ENCODE measurements around the gene SPACA1. TPM values are rescaled to one million over a fixed set of nuclear protein-coding genes. Genes with fewer than 3 reads are reported as not detected.

SPACA1 gene
- total and polyA plus RNA-seq, 7 donors = not detected

GRCh38 chr6:88074791-88075190 is 27.1 kb downstream of the SPACA1 start:
- no peak for TF ChIP-seq EP300 (IDR thresholded peaks at IDR 0.05)
- TF ChIP-seq POLR2AphosphoS5 (IDR thresholded peaks at IDR 0.05) = no peak
- TF ChIP-seq, protein P1, sequence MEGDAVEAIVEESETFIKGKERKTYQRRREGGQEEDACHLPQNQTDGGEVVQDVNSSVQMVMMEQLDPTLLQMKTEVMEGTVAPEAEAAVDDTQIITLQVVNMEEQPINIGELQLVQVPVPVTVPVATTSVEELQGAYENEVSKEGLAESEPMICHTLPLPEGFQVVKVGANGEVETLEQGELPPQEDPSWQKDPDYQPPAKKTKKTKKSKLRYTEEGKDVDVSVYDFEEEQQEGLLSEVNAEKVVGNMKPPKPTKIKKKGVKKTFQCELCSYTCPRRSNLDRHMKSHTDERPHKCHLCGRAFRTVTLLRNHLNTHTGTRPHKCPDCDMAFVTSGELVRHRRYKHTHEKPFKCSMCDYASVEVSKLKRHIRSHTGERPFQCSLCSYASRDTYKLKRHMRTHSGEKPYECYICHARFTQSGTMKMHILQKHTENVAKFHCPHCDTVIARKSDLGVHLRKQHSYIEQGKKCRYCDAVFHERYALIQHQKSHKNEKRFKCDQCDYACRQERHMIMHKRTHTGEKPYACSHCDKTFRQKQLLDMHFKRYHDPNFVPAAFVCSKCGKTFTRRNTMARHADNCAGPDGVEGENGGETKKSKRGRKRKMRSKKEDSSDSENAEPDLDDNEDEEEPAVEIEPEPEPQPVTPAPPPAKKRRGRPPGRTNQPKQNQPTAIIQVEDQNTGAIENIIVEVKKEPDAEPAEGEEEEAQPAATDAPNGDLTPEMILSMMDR (IDR thresholded peaks at IDR 0.05) = no peak
- TF ChIP-seq POLR2A (IDR thresholded peaks at IDR 0.05) = no peak
- Histone ChIP-seq H3K27ac (no peak overlapping the region), H3K36me3 (no peaks in the 10 kb centered on the region), H3K4me3 (no peak overlapping the region), H3K27me3 (no peaks in the 10 kb centered on the region), H3K9me3 (no peaks in the 10 kb centered on the region), H3K4me1 (no peaks in the 10 kb centered on the region)
- intact Hi-C loops (cut with DNase I) = no loop called here
- no peak for DNase-seq
- WGBS, 2 donors = 96 to 98% methylated on average over 1 of the region's 1 CpG

GRCh38 chr6:88077305-88077704 is 29.7 kb downstream of the SPACA1 start:
- intact Hi-C loops (cut with DNase I) = no loop called here
- Histone ChIP-seq H3K36me3 (no peaks in the 10 kb centered on the region), H3K9me3 (no peaks in the 10 kb centered on the region), H3K4me1 (no peaks in the 10 kb centered on the region), H3K4me3 (no peak overlapping the region), H3K27me3 (no peaks in the 10 kb centered on the region), H3K27ac (no peak overlapping the region)
- WGBS, 2 donors = 75 to 87% methylated on average over 3 of the region's 3 CpGs
- no peak for TF ChIP-seq POLR2AphosphoS5 (IDR thresholded peaks at IDR 0.05)
- TF ChIP-seq, protein P1 (IDR thresholded peaks at IDR 0.05) = no peak
- no peak for TF ChIP-seq EP300 (IDR thresholded peaks at IDR 0.05)
- TF ChIP-seq POLR2A (IDR thresholded peaks at IDR 0.05) = no peak
- DNase-seq = no peak

DNA sequence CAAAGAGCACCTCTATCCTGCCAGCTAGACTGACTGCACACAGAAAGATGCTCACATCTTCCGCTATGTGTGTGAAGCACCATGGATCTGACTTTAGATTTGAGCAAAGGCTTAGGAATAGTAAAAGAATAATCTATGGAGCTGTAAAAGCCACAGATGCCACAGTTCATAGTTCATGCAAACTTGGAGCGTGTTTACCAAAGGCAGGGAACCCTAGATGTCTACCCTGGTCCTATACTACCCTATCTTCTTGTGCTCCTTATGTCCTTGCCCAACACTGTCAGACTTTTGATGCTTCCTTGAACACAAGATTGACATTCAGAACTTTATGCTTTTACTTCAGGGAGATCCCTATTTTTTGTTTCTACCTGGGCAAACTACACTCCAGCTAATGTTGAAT is 39.2 kb downstream of the SPACA1 start:
- 29 to 77% methylated on average over 2 of the region's 2 CpGs for WGBS, 2 donors
- H3K4me3 ChIP-seq = no peak overlapping the region
- H3K9me3 ChIP-seq = no peaks in the 10 kb centered on the region
- H3K36me3 ChIP-seq = no peaks in the 10 kb centered on the region
- no peaks in the 10 kb centered on the region for H3K4me1 ChIP-seq
- no peaks in the 10 kb centered on the region for H3K27me3 ChIP-seq
- H3K27ac ChIP-seq = no peak overlapping the region
- intact Hi-C loops (cut with DNase I) = no loop called here
- TF ChIP-seq, protein P1 (IDR thresholded peaks at IDR 0.05) = no peak
- no peak for TF ChIP-seq POLR2AphosphoS5 (IDR thresholded peaks at IDR 0.05)
- TF ChIP-seq POLR2A (IDR thresholded peaks at IDR 0.05) = no peak
- TF ChIP-seq EP300 (IDR thresholded peaks at IDR 0.05) = no peak
- DNase-seq = no peak

GRCh38 chr6:88089708-88090107 is 42.1 kb downstream of the SPACA1 start:
- Histone ChIP-seq H3K4me1 (no peaks in the 10 kb centered on the region), H3K27ac (no peak overlapping the region), H3K36me3 (no peaks in the 10 kb centered on the region), H3K27me3 (no peaks in the 10 kb centered on the region), H3K4me3 (no peak overlapping the region), H3K9me3 (no peaks in the 10 kb centered on the region)
- TF ChIP-seq, protein P1 (IDR thresholded peaks at IDR 0.05) = no peak
- TF ChIP-seq POLR2A (IDR thresholded peaks at IDR 0.05) (no peak), POLR2AphosphoS5 (IDR thresholded peaks at IDR 0.05) (no peak), EP300 (IDR thresholded peaks at IDR 0.05) (no peak)
- WGBS, 2 donors = 51 to 89% methylated on average over 2 of the region's 2 CpGs
- intact Hi-C loops (cut with DNase I) = no loop called here
- no peak for DNase-seq

DNA sequence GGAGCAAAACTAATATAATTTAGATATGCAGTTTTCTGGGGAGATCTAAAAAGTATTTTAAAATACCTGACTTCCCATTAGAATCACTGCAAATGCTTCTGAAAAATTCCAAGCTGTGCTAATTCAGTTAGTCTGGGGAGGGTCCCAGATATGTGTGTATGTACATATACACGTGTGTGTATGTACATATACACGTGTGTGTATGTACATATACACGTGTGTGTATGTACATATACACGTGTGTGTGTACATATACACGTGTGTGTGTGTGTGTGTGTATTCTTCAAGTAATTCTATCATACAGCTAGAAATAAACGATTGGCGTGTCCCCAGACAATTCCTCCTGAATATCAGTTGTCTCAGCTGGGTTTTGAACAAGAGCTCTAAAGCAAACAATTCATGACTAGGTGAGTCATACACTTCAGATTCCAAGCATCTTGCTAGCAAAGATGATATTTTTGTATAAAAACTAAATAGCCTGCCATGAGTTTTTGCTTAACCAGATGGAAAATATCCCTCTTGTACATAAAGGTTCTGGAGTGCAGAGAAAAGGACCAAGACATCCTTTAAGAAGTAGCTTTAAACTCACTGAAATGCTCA is 58.2 kb downstream of the SPACA1 start:
- Histone ChIP-seq H3K4me3 (no peak overlapping the region), H3K4me1 (no peaks in the 10 kb centered on the region), H3K27ac (no peak overlapping the region), H3K27me3 (no peaks in the 10 kb centered on the region), H3K9me3 (no peaks in the 10 kb centered on the region), H3K36me3 (no peaks in the 10 kb centered on the region)
- TF ChIP-seq POLR2A (IDR thresholded peaks at IDR 0.05) (no peak), POLR2AphosphoS5 (IDR thresholded peaks at IDR 0.05) (no peak), EP300 (IDR thresholded peaks at IDR 0.05) (no peak)
- TF ChIP-seq, protein P1 (IDR thresholded peaks at IDR 0.05) = no peak
- intact Hi-C loops (cut with DNase I) = no loop called here
- 62 to 74% methylated on average over 7 of the region's 7 CpGs for WGBS, 2 donors
- no peak for DNase-seq

Data from sigmoid colon (tissue), 7 donors.